Measurements from ENCODE around the gene LMX1B. TPM values are rescaled to one million over a fixed set of nuclear protein-coding genes. Genes with fewer than 3 reads are reported as not detected.

LMX1B gene
- polyA plus RNA-seq, 1 donor from 2014 or later, result not detected

GRCh38 chr9:126582427-126582826 is 31.3 kb upstream of the LMX1B start:
- no peak overlapping the region for H3K9ac ChIP-seq (ENCODE audit: low read length)
- no peaks in the 10 kb centered on the region for H3K27me3 ChIP-seq (ENCODE audit: insufficient read depth, low read depth, low read length)
- TF ChIP-seq POLR2AphosphoS5 (IDR thresholded peaks at IDR 0.05) (no peak), SMC3 (conservative IDR thresholded peaks at IDR 0.05; ENCODE audit: poor library complexity) (no peak), CTCF (IDR thresholded peaks at IDR 0.05; ENCODE audit: poor library complexity, severe bottlenecking) (no peak), RAD21 (conservative IDR thresholded peaks at IDR 0.05) (no peak), TAF1 (IDR thresholded peaks at IDR 0.05; ENCODE audit: low read depth) (no peak), EZH2 (IDR thresholded peaks at IDR 0.05; ENCODE audit: borderline replicate concordance, insufficient read depth, low read length, poor library complexity, severe bottlenecking) (no peak), EP300 (conservative IDR thresholded peaks at IDR 0.05; ENCODE audit: poor library complexity, severe bottlenecking) (no peak), REST (IDR thresholded peaks at IDR 0.05; ENCODE audit: borderline replicate concordance) (no peak), MXI1 (conservative IDR thresholded peaks at IDR 0.05; ENCODE audit: poor library complexity, severe bottlenecking) (no peak)
- no peaks in the 10 kb centered on the region for H3K9me3 ChIP-seq (ENCODE audit: low read length)
- H3K4me2 ChIP-seq (ENCODE audit: low read length), result no peak overlapping the region
- no peaks in the 10 kb centered on the region for H4K20me1 ChIP-seq (ENCODE audit: insufficient read depth)
- no peak overlapping the region for H3K4me3 ChIP-seq (ENCODE audit: low read length)
- no peak overlapping the region for H3K27ac ChIP-seq (ENCODE audit: low read length)
- H3F3A ChIP-seq (ENCODE audit: insufficient read depth, low read length, poor library complexity, severe bottlenecking), result no peaks in the 10 kb centered on the region
- no peaks in the 10 kb centered on the region for H3K36me3 ChIP-seq (ENCODE audit: insufficient read depth, low read length)
- H2AFZ ChIP-seq (ENCODE audit: low read depth, low read length), result no peak overlapping the region
- H3K9me2 ChIP-seq (ENCODE audit: insufficient read depth, low read length), result no peaks in the 10 kb centered on the region
- H3K79me2 ChIP-seq (replicated peaks; ENCODE audit: insufficient read depth, low read length), result no peaks in the 10 kb centered on the region

- no peaks in the 10 kb centered on the region for H3K36me3 ChIP-seq (ENCODE audit: insufficient read depth, low read length)
- no peaks in the 10 kb centered on the region for H3K27me3 ChIP-seq (ENCODE audit: insufficient read depth, low read depth, low read length)
- H3K27ac ChIP-seq (ENCODE audit: low read length), result no peak overlapping the region
- no peak overlapping the region for H3K4me2 ChIP-seq (ENCODE audit: low read length)
- no peaks in the 10 kb centered on the region for H3K9me2 ChIP-seq (ENCODE audit: insufficient read depth, low read length)
- no peak overlapping the region for H2AFZ ChIP-seq (ENCODE audit: low read depth, low read length)
- no peaks in the 10 kb centered on the region for H3K9me3 ChIP-seq (ENCODE audit: low read length)
- H3K4me3 ChIP-seq (ENCODE audit: low read length), result no peak overlapping the region
- no peak overlapping the region for H3K9ac ChIP-seq (ENCODE audit: low read length)
- H3K79me2 ChIP-seq (replicated peaks; ENCODE audit: insufficient read depth, low read length), result no peaks in the 10 kb centered on the region
- H4K20me1 ChIP-seq (ENCODE audit: insufficient read depth), result no peaks in the 10 kb centered on the region
- no peaks in the 10 kb centered on the region for H3F3A ChIP-seq (ENCODE audit: insufficient read depth, low read length, poor library complexity, severe bottlenecking)
- no peak for TF ChIP-seq CTCF (IDR thresholded peaks at IDR 0.05; ENCODE audit: poor library complexity, severe bottlenecking)
- no peak for TF ChIP-seq POLR2AphosphoS5 (IDR thresholded peaks at IDR 0.05)
- TF ChIP-seq EP300 (conservative IDR thresholded peaks at IDR 0.05; ENCODE audit: poor library complexity, severe bottlenecking), result no peak
- TF ChIP-seq REST (IDR thresholded peaks at IDR 0.05; ENCODE audit: borderline replicate concordance), result no peak
- no peak for TF ChIP-seq MXI1 (conservative IDR thresholded peaks at IDR 0.05; ENCODE audit: poor library complexity, severe bottlenecking)
- no peak for TF ChIP-seq RAD21 (conservative IDR thresholded peaks at IDR 0.05)
- TF ChIP-seq EZH2 (IDR thresholded peaks at IDR 0.05; ENCODE audit: borderline replicate concordance, insufficient read depth, low read length, poor library complexity, severe bottlenecking), result no peak
- TF ChIP-seq SMC3 (conservative IDR thresholded peaks at IDR 0.05; ENCODE audit: poor library complexity), result no peak
- TF ChIP-seq TAF1 (IDR thresholded peaks at IDR 0.05; ENCODE audit: low read depth), result no peak
These were observed 30.5 kb upstream of the LMX1B start for GRCh38 chr9:126583144-126583760.

All from neural cell (in vitro differentiated cells).